Measurements from ENCODE around the gene AGFG2.

Gene AGFG2

DNA sequence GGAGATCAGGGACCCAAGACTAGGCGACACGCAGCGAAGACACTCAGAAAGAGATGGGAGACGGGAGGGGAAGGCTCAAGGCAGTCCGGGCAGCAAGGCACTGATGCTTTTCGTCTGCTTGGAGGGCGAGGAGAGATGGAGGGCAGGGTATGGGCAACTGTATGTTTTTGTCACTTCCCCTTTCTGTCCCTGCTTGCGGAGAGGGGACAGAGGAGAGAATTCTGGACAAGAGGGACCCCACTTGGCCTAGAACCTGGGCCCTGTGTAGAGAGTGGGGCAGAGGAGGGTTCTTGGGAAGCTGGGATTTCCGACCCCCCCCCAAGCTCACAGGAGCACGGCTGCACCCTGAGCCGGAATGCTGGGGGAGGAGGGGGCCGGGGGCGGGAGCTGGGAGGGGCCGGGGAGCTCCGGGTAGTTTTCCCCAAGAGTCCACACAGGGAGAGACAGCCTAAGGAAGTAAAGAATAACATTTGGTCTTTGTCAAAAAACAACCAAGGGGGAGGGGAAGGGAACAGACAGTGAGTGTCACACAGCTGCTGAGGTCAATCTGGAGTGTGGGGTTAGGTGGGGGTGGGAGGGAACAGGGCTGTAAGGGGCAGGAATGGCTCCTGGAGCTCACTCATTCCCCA lies 45.2 kb downstream of the AGFG2 start:
- peak overlapping the region; percentile 84 to 99 (median 94) for H3K4me3 ChIP-seq
- peaks cover 40 to 50% (median 45%) of the 10 kb centered on the region in 10 experiments for H3K4me1 ChIP-seq
- peak overlapping the region; percentile 66 to 98 (median 94) for H3K27ac ChIP-seq
- peaks cover 44 to 61% (median 52%) of the 10 kb centered on the region in 11 experiments for H4K20me1 ChIP-seq
- H3K9me3 ChIP-seq (replicated peaks in 1 of 11), result no peaks in the 10 kb centered on the region
- peak overlapping the region; percentile 94 to 100 (median 99) for H3K4me2 ChIP-seq
- TF ChIP-seq Cebpa-rat (IDR thresholded peaks at IDR 0.05), result no peak
- H3K36me3 ChIP-seq, result peaks cover 33 to 39% (median 36%) of the 10 kb centered on the region in 11 experiments
- H3K9ac ChIP-seq, result peak overlapping the region; percentile 90 to 98 (median 95)
- no peaks in the 10 kb centered on the region for H3K27me3 ChIP-seq

DNA sequence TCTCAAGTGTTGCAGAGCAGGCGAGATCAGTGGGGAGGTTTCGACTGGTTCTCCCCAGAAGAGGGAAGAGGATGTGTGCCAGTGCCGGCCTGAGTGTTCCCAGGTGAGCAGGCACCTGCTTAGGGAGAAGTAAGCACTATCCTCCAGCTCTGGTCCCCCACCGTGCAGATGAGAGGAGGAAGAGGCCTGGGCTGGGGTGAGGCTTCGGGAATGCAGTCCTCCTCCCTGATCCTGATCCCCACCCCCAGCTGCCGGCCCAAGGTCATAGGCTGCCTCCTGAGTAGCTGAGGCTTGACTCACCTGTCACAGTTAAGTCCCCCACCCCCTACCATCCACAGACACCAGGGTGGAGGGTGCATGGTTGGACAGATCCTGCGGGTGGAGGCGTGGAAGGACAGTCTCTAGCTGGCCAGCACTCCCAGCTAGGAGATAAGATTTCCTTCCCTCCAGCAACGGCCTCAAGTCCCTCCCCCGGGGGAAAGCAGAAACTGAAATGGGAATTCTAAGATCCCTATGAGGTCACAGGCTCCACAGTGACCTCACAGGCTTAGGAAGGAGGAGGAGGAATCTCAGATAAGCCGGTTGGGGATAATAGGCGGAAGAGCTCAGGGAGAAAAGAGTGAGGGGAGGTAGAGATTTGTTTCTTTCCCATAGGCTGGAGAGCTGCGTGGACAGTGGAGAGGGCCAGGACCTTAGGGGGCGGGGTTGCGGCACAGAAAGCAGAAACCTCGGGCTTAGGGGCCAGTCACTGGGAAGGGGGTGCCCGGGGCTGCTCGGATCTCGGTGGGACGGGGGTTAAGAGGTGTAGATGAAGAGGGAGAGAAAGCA lies 45.9 kb downstream of the AGFG2 start:
- Histone ChIP-seq H3K27me3 (peaks cover 0 to 6% (median 2%) of the 10 kb centered on the region in 11 experiments; a peak in 6 of 22 replicates), H3K4me2 (peak overlapping the region; percentile 94 to 100 (median 99)), H3K27ac (peak overlapping the region; percentile 83 to 98 (median 94); a peak in 21 of 22 replicates), H4K20me1 (peaks cover 38 to 53% (median 50%) of the 10 kb centered on the region in 11 experiments), H3K4me3 (peak overlapping the region; percentile 84 to 99 (median 94)), H3K9ac (peak overlapping the region; percentile 90 to 98 (median 95)), H3K4me1 (peaks cover 45 to 56% (median 51%) of the 10 kb centered on the region in 10 experiments), H3K9me3 (replicated peaks in 1 of 11) (no peaks in the 10 kb centered on the region), H3K36me3 (peaks cover 26 to 31% (median 29%) of the 10 kb centered on the region in 11 experiments)
- TF ChIP-seq Cebpa-rat (IDR thresholded peaks at IDR 0.05), result no peak

DNA sequence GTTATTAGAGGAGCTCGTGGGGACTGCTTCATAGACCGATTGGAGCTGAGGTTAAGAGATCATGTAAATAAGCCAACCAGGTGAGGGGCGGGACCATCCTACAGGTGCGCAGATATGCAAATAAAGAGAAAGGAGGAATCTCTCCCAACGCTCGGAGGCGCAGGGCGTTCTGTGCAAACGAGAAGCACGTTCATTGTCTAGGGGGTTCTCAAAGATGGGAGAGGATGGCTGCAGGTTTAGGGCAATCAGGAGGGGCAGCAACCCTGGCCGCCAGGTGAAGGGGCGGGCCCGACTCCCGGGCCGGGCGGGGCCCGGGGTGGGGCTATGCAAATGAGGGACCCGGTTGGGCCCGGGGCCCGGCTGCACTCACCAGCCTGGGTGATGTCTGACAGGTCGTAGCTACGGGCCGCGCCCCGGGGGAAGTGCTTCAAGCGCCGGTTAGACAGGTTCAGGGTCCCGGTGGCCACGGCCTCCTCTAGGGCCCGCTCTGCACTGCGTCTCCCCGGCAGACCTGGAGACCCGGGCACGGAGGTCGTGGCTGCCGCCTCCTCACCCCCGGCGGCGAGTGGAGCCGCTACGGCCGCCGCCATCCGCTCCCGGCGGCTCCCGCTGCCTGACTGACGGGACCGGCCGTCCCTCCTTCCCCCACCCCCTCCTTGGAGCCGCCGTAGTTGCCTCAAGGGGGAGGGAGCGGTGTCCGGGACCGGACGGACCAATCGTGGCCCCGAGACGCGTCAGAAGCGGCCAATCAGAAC lies 46.7 kb downstream of the AGFG2 start, which contains the start of gene LRCH4:
TSS of gene LRCH4 (minus strand) at position 619 of the 755 bp plus-strand sequence. CDS start at position 590, 29 bp downstream.
- H3K27ac ChIP-seq, result peak within 1 kb of the TSS; percentile 83 to 98 (median 94)
- H3K4me2 ChIP-seq, result peak within 1 kb of the TSS; percentile 94 to 100 (median 99)
- H3K4me3 ChIP-seq, result peak within 1 kb of the TSS; percentile 84 to 99 (median 94)
- TF ChIP-seq Cebpa-rat (IDR thresholded peaks at IDR 0.05), result no peak
- H3K27me3 ChIP-seq, result peaks cover 0 to 14% (median 8%) of the 10 kb centered on the region in 11 experiments; a peak in 8 of 22 replicates
- no peaks in the 10 kb centered on the region for H3K9me3 ChIP-seq (replicated peaks in 1 of 11)
- peaks cover 18 to 23% (median 21%) of the 10 kb centered on the region in 11 experiments for H3K36me3 ChIP-seq
- H3K9ac ChIP-seq, result peak within 1 kb of the TSS; percentile 90 to 98 (median 95)
- H3K4me1 ChIP-seq, result peaks cover 53 to 63% (median 56%) of the 10 kb centered on the region in 10 experiments
- peaks cover 30 to 49% (median 42%) of the 10 kb centered on the region in 11 experiments for H4K20me1 ChIP-seq

DNA sequence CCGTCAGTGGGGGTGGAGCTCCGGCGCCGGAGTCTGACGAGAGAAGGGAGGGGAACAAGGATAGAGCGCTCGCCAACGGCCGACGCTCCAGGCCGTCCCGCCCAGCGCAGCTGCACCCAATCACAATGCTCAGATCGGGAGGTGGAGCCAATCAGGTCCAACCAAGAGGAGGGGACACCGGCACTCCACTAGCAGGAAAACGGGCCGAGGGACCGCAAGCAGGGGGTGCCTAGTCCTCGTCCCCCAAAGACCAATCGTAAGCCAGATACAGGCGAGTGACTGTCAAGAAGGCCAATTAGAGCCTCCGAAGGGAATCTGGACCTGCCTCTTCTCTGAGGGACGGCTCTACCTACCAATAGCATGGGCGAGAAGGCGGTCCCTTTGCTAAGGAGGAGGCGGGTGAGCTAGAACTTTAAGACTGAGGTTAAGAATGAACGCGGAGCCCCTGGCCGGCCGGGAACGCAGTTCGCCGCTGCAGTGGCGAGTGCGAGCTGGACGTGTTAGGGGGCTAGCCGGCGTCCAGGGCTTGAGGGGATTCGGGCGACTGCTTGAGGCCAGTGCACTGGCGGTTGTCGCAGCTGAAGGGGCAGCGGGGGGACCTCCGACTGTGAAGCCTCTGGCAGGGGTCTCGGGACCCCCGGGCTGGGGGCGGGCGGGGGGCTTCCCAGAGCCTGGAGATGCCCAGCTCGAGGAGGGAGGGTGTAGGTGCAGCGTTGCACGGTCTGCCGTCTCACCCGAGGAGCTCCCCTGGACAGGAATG lies 47.4 kb downstream of the AGFG2 start, which contains the start of gene FBXO24:
TSS of gene FBXO24 (plus strand) at position 63 of the 760 bp plus-strand sequence. CDS start at position 361, 298 bp downstream.
- Histone ChIP-seq H3K4me2 (peak within 1 kb of the TSS; percentile 94 to 100 (median 99)), H3K27me3 (peaks cover 0 to 14% (median 8%) of the 10 kb centered on the region in 11 experiments; a peak in 8 of 22 replicates), H3K4me1 (peaks cover 48 to 58% (median 55%) of the 10 kb centered on the region in 10 experiments), H3K36me3 (peaks cover 10 to 16% (median 13%) of the 10 kb centered on the region in 11 experiments), H3K4me3 (peak within 1 kb of the TSS; percentile 84 to 99 (median 94)), H3K9me3 (replicated peaks in 1 of 11) (no peaks in the 10 kb centered on the region), H4K20me1 (peaks cover 22 to 41% (median 35%) of the 10 kb centered on the region in 11 experiments), H3K9ac (peak within 1 kb of the TSS; percentile 90 to 98 (median 95)), H3K27ac (peak within 1 kb of the TSS; percentile 83 to 98 (median 94))
- no peak for TF ChIP-seq Cebpa-rat (IDR thresholded peaks at IDR 0.05)

DNA sequence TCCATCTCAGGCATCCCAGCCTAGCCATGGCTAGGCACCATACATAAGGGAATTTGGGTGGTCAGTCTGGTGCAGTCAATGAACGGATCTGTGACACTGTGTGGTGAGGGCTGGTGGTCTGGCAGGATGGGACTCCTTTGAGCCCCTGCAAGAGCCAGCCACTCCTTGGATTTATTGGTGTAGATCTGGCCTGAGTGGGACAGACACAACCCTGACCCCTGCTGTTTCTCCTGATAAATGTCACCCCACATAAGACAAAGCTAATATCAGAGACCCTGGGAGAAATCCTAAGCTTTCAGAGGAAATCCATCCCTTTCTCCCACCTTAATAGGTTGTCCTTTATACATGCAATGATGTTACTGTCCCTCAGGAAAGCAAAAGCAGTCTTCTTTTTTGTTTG lies 49.4 kb downstream of the AGFG2 start:
- H3K36me3 ChIP-seq, result no peaks in the 10 kb centered on the region
- TF ChIP-seq Cebpa-rat (IDR thresholded peaks at IDR 0.05), result no peak
- H4K20me1 ChIP-seq, result peaks cover 2 to 21% (median 15%) of the 10 kb centered on the region in 11 experiments; a peak in 19 of 22 replicates
- no peaks in the 10 kb centered on the region for H3K9me3 ChIP-seq (replicated peaks in 1 of 11)
- H3K4me1 ChIP-seq, result peaks cover 28 to 38% (median 35%) of the 10 kb centered on the region in 10 experiments
- H3K27me3 ChIP-seq, result peaks cover 0 to 14% (median 8%) of the 10 kb centered on the region in 11 experiments; a peak in 8 of 22 replicates
- H3K9ac ChIP-seq, result no peak overlapping the region
- peak overlapping the region in 1 of 11 experiments; percentile 91; a peak in 1 of 22 replicates for H3K4me2 ChIP-seq
- H3K27ac ChIP-seq, result no peak overlapping the region
- no peak overlapping the region for H3K4me3 ChIP-seq

DNA sequence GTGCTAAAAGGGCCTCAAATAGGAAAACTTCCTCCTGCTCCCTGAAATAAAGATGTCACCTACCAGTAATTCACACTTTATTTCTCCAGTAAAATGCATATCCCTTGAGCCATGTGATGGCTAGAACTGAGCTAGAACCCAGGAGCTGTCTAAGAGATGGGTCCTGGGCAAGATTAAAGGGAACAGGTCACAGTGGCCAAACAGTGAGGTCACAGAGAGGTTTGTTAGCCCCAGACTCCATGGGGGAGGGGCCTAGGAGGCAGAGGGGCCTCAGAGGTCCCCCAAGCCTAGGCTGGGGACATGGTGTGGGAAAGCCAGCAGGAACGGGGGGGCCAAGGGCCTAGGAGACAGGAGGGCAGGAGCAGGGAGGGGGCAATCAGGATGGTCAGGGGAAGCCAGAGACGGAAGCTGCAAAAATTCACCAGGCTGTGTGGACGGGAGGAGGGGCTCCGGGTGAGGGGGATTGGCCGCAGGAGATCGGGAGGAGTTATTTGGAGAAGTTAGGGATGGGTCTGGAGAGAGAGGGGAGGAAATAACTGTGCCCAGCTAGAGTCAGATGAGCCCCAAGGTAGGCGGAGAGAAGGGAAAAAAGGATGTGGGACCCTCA lies 50.4 kb downstream of the AGFG2 start:
- Histone ChIP-seq H3K9ac (peak overlapping the region in 2 of 11 experiments; percentile 8 to 42; a peak in 1 of 22 replicates), H3K9me3 (replicated peaks in 1 of 11) (no peaks in the 10 kb centered on the region), H4K20me1 (peaks cover 0 to 15% (median 13%) of the 10 kb centered on the region in 11 experiments; a peak in 15 of 22 replicates), H3K27ac (no peak overlapping the region), H3K4me2 (peak overlapping the region in 10 of 11 experiments; percentile 34 to 75 (median 60); a peak in 14 of 22 replicates), H3K4me1 (peaks cover 27 to 36% (median 30%) of the 10 kb centered on the region in 10 experiments), H3K27me3 (peaks cover 0 to 14% (median 8%) of the 10 kb centered on the region in 11 experiments; a peak in 8 of 22 replicates), H3K4me3 (no peak overlapping the region), H3K36me3 (no peaks in the 10 kb centered on the region)
- no peak for TF ChIP-seq Cebpa-rat (IDR thresholded peaks at IDR 0.05)

DNA sequence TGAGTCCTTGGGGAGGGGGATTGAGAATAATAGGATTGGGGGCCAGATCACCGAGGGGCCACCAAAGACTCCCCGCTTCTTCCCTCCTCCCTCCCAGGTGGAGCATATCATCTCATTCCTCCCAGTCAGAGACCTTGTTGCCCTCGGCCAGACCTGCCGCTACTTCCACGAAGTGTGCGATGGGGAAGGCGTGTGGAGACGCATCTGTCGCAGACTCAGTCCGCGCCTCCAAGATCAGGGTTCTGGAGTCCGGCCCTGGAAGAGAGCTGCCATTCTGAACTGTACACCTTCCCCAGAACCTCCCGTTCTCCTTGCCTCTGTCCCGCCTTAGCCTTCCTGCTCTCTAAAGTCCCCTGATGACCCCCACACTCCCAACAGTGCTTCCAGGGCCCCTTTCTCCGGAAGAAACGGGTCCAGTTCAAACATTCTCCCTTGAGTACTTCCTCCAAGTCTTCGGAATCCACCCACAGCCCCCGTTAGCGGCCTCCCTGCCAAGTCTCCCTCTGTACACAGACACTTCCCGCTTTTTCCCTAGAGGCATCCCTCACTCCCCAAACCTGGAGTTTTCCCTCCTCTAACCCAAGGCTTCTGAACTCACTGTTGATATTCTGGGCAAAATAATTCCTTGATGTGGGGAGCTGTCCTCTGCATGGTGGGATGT lies 51.2 kb downstream of the AGFG2 start:
- Histone ChIP-seq H3K4me1 (peaks cover 22 to 34% (median 28%) of the 10 kb centered on the region in 10 experiments), H3K9me3 (replicated peaks in 1 of 11) (no peaks in the 10 kb centered on the region), H3K27ac (no peak overlapping the region), H3K4me3 (no peak overlapping the region), H3K9ac (peak overlapping the region in 6 of 11 experiments; percentile 8 to 58 (median 30); a peak in 7 of 22 replicates), H3K4me2 (peak overlapping the region; percentile 34 to 75 (median 64)), H3K27me3 (peaks cover 0 to 14% (median 8%) of the 10 kb centered on the region in 11 experiments; a peak in 8 of 22 replicates), H3K36me3 (no peaks in the 10 kb centered on the region), H4K20me1 (peaks cover 0 to 7% (median 6%) of the 10 kb centered on the region in 11 experiments; a peak in 15 of 22 replicates)
- TF ChIP-seq Cebpa-rat (IDR thresholded peaks at IDR 0.05), result no peak

Measured in BLaER1 treated with 17β-estradiol and CSF1 and Interleukin-3, amounts not matched to agents 10 nM and 100 nM (cell line).